AG09319 (cell line): Measurements from ENCODE around the gene SLC38A8.

Source experiments
- DNase-seq: peaks from one replicate; pipeline ENCODE4 v3.0.0-alpha.2; 2010; ENCODE audit warnings: low read depth; ENCODE audit errors: extremely low read depth
- TF ChIP-seq, protein P1 (sequence below): IDR thresholded peaks from 2 replicates; pipeline ENCODE4 v1.5.1; 2011; ENCODE audit warnings: low read depth, mild to moderate bottlenecking, inconsistent platforms, low read length, moderate library complexity

Gene SLC38A8

DNA sequence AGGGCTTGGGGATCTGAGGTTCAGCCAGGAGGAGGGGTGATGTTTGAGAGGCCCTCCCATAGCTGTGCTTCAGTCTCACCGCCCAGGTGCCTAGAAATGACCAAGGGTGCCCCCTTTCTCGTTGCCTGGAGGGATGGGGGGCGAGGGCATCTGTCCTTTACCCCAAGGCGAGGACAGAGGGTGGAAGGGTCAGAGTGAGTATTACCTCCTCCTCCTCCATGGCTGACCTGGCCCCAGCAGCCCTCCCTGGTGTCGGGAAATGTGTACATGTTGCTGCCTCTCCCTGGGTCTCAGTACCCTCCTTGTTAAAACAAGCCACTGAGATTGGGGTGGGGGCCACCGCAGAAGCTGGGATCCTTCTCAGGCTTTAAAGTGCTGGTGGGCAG lies 72.2 kb downstream of the SLC38A8 start:
- TF ChIP-seq, protein P1, sequence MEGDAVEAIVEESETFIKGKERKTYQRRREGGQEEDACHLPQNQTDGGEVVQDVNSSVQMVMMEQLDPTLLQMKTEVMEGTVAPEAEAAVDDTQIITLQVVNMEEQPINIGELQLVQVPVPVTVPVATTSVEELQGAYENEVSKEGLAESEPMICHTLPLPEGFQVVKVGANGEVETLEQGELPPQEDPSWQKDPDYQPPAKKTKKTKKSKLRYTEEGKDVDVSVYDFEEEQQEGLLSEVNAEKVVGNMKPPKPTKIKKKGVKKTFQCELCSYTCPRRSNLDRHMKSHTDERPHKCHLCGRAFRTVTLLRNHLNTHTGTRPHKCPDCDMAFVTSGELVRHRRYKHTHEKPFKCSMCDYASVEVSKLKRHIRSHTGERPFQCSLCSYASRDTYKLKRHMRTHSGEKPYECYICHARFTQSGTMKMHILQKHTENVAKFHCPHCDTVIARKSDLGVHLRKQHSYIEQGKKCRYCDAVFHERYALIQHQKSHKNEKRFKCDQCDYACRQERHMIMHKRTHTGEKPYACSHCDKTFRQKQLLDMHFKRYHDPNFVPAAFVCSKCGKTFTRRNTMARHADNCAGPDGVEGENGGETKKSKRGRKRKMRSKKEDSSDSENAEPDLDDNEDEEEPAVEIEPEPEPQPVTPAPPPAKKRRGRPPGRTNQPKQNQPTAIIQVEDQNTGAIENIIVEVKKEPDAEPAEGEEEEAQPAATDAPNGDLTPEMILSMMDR = no peak
- DNase-seq = no peak

DNA sequence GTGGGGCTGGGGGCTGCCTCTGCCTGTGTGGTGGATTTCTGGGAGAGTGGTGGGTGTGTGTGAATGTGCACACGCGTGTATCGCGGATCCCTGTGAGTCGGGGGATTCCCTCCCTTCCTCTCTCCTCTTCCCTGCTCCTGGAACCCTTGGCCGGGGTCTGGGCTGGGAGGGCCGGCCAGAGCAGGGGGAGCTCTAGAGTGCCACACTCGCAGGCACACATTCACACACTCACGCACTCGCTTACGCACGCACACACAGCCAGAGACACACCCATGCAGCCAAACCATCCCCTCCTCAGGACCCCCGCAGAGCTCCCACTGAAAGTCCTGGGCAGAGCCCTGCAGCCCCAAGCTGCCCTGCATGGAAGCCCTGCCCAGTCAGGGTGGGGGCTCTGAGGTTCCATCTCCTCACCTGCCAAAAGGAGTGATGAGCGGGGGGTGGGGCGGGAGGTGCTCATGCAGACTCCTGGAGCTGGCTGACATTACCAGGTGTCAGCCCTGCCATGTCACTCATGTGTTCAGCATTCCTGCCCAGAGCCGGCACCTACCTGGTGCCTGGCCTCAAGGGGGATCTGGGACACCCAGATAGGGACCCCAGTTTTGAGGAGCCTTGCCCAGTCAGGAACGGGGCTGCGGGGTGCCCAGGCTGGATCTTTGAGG lies 72.7 kb downstream of the SLC38A8 start:
- DNase-seq = no peak
- TF ChIP-seq, protein P1 = no peak

GRCh38 chr16:83968891-83969649 lies 73.5 kb downstream of the SLC38A8 start:
- no peak for DNase-seq
- TF ChIP-seq, protein P1 = no peak

GRCh38 chr16:83968306-83968851 lies 74.2 kb downstream of the SLC38A8 start:
- TF ChIP-seq, protein P1 = no peak
- DNase-seq = no peak

GRCh38 chr16:83967838-83968305 lies 74.7 kb downstream of the SLC38A8 start, which contains the start of gene NECAB2:
TSS of gene NECAB2 (plus strand) at chr16:83968244. CDS start at chr16:83968649, 405 bp downstream.
- TF ChIP-seq, protein P1 = peak; percentile 41
- no peak for DNase-seq

GRCh38 chr16:83967091-83967490 lies 75.5 kb downstream of the SLC38A8 start:
- no peak for DNase-seq
- TF ChIP-seq, protein P1 = no peak
